Stimulated activated CD4-positive, alpha-beta T cell treated with anti-CD3 and anti-CD28 coated beads, Interleukin-2, amount 100 ng/mL, for 4 hours (primary cell): Measurements from ENCODE around the gene C16orf89.

ENCODE experiments used
- DNase-seq: peaks from one replicate; pipeline ENCODE4 v3.0.0-alpha.2; 2020; ENCODE audit warnings: low read depth

The C16orf89 gene

GRCh38 chr16:5028950-5029475 lies 36.7 kb downstream of the C16orf89 start:
- no peak for DNase-seq

DNA sequence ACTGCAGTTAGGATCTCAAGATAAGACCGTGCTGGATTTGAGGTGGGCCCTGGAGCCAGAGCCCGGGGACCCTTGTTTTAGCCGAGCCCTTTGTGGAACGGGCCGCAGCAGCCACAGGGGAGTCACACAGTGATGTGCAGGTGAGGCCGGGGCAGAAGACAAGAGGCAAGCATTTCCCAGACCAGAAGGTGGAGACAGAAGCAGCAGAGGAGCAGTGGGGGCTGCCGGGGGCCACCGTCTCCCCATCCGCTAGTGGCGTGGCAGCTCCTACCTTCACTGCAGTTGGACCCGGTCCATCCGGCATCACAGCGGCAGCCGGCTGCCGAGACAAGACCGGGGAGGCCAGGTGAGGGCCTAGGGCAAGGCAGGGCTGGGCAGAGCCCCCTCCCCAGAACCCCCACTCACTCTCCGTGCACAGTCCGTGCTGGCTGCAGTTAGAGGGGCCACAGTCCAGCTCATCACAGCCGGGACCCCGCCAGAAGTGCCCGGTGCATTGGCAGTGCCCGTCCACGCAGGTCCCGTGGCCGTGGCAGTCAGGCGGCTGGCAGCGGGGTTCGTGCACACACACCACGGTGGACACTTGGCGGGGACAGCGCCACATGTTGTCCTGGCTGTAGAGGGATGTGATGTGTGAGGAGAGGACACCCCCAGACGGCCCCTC lies 38.1 kb downstream of the C16orf89 start:
- DNase-seq = no peak

DNA sequence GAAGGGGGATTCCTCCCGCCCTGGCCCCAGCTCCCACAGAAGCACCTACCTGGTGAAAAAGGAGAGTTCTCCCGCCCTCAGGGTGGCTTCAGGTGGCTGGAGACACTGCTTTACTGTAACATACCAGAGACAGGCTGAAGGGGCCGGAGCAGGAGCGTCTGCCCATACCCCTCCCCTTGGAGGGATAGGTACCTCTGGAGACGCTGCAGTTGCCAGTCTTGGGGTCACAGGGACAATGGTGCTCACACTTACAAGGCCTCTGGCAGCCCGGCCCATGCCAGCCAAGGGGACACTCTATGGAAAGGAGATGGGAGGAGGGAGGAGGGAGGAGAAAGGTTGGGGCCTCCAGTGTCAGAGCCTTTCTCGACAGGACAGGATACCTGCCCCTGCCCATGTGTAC lies 38.7 kb downstream of the C16orf89 start:
- no peak for DNase-seq

- DNase-seq = no peak
Observed at GRCh38 chr16:5026664-5027063, 39.1 kb downstream of the C16orf89 start.

DNA sequence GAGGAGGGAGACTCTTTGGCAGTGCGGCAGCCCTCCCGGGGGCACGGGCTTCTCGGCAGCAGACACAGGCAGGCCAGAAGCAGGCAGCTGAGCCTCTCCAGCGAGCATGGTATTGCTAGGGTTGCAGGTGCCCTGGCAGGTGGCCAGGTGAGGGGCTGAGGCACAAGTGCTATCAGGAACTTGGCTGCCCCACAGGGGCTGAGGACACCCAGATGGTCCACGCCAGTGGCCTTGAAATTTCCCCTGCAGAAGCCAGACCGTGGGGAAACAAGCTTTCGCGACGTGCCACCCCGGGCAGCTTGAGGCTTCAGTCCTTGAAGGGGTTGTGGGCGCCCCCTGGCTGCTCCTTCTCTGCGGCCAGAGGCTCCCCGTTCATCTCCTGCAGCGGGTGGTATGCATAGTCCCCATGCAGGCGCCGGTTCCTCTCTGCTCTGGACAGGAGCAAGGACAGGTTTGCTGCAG lies 40.6 kb downstream of the C16orf89 start:
- DNase-seq = no peak

DNA sequence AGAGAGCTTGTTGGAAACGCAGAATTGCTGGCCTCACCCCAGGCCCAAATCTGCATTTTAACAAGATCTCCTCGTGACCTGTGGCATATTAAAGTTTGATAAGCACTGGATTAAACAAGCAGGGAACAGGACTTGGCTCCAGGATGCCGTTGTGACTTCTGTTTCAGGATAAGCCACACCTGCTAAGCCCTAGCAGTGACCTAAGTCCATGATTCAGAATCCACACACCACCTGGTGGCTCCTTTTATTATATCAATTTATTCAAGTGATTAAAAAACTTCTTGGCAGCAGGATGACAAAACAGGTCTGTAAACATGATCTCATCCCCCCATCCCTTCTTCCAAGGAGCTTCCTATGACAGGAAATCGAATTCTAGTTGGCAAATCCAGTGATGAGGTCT lies 41.1 kb downstream of the C16orf89 start:
- no peak for DNase-seq

DNA sequence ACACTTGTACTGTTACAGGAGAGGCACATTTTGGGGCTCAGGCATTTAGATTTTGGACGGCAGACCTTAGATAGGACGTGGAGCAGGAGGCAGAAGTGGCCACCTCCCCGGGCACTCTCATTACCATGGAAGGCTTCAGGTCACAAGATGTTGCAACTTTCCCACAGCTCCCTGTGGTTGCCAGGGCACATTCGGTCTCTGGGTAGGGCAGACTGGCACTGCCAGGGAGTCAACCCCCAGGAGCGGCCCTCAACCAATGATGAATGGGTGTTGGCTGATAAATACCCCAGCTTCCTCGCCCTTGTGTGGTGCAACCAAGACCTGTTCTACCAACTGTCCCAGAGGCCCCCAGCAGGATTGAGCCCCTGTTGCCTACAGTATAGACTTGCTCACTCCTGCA lies 43.2 kb downstream of the C16orf89 start:
- no peak for DNase-seq

GRCh38 chr16:5020551-5020950 lies 45.2 kb downstream of the C16orf89 start:
- DNase-seq = no peak

DNA sequence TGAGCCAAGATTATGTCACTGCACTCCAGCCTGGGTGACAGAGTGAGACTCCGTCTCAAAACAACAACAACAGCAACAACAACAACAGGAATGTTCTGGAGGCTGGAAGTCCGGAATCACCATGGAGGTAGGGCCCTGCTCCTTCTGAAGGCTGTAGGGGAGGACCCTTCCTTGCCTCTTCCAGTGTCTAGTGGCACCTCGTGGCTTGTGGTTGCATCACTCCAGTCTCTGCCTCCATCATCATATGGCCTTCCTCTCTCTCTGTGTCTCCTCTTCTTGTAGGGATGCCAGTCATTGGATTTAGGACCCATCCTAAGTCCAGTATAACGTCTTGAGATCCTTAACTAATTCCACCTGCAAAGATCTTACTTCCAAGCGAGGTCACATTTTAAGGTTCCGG lies 46.0 kb downstream of the C16orf89 start:
- no peak for DNase-seq

DNA sequence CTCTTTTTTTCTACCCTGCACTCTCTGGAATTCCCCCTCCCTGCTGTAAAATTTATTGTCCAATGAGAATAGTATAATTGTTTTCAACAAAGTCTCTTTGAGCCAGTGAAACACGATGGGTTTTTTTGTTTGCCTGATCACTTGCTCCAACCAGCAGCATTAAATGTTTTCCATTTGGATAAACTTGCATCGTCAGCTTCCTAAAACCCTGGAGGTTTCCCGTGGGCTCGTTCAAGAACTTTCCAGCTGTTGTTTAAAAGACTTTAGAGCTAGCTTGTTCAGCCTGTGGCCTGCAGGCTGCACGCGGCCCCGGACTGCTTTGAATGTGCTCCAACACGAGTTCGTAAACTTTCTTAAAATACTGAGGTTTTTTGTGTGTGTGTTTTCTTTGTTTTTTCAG lies 47.0 kb downstream of the C16orf89 start:
- no peak for DNase-seq

DNA sequence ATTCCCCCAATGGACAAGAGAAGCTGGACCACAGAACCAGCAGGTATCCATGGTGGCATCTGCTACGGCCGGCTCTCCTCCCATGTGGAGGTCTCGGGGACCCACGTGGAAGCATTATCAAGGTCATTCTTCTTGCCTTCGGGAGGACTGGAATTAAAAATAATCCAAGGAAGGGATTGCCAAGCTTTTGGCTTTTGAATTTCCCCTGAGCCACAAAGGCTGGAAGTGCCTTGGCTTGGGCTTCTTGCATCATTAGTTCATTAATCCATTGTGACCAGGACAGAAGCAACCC lies 48.1 kb downstream of the C16orf89 start:
- DNase-seq = no peak

GRCh38 chr16:5016967-5017677 lies 48.6 kb downstream of the C16orf89 start:
- DNase-seq = no peak

- DNase-seq = no peak
Observed at GRCh38 chr16:5015887-5016286, 49.9 kb downstream of the C16orf89 start.

DNA sequence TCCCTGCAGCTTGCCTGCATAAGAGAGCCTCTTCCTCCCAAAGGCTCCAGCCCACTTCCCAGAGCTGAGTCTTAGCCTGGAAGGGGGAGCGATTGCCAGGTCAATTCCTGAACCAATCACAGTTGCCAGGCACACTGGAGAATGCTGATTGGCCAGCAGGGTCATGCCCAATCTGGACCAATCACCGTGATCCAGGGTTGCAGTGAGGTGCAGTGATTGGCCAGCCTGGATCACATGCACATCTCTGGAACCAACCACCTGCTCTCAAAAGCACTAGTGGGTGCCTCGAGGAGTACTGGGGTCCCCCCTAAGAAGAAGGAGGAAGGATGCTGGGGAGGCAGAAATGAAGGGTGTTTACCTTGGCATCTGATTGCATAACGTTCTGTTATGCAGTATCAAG lies 50.4 kb downstream of the C16orf89 start:
- DNase-seq = no peak

- no peak for DNase-seq
Observed at GRCh38 chr16:5012887-5013286, 52.9 kb downstream of the C16orf89 start.

GRCh38 chr16:5011637-5012036 lies 54.1 kb downstream of the C16orf89 start:
- DNase-seq = no peak

DNA sequence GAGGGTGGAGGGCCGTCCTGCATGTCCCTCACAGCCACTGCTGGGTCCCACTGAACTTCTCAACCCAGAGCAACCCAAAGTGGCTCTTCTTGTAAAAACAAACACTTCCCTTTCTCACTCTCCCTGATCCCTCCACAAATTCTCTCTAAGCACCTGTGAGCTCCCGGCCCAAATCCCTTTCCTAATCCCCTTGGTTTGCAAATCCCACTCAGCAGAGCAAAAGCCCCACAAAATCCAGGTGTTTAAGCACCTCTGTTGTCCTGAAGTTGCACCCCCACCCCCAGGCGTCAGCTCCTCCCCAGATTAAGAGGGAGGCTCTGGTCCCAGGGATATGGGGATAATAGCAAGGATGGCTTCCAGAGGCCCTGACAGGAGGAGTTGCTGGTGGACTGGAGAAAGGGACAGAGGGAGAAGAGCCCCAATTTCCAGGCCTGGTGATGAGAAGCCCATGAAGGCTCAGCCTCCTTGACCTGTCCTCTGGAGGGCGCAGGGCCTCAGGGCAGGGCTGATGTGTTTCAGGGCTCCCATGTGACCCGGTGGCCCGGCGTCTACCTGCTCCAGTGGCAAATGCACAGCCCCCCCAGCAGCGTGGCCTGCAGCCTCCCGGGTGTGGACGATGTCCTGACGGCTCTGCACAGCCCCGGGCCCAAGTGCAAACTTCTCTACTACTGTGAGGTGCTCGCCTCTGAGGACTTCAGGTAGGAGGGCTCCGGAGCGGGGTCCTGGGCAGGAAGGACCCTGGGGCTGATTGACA lies 55.0 kb downstream of the C16orf89 start:
- no peak for DNase-seq

DNA sequence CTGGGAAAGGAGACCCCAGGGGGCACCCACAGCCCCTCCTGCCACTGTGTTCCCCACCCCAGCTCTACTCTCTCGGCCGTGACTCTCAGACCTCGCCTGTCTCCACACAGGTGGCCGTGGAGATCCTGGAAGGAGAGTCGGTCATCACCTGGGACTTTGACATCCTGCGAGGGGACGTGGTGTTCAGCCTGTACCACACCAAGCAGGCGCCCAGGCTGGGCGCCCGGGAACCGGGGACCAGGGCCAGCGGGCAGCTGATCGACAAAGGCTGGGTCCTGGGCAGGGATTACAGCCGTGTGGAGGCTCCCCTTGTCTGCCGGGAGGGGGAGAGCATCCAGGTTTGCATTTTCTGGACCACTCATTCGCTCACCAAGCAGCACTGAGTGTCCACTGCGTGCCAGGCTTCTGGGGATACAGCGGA lies 57.4 kb downstream of the C16orf89 start:
- no peak for DNase-seq

DNA sequence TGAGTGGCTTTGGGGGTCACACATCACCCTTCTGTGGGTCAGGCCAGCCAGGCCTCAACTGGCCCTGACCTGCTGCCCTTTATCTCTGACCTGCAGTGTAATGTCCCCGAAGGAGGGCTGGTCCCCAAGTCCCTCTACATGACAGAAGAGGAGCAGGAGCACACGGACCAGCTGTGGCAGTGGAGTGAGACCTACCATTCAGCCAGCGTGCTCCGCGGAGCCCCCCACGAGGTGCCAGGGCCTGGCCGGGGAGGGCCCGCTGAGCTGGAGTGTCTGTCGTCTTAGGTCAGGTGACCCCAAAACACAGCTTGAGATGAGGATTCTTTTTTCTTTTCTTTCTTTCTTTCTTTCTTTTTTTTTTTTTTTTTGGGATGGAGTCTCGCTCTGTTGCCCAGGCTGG lies 58.5 kb downstream of the C16orf89 start:
- no peak for DNase-seq

GRCh38 chr16:5006348-5007193 lies 59.2 kb downstream of the C16orf89 start:
- DNase-seq = no peak

GRCh38 chr16:5005916-5006315 lies 59.8 kb downstream of the C16orf89 start:
- DNase-seq = no peak

- DNase-seq = no peak
Observed at GRCh38 chr16:5004311-5004710, 61.4 kb downstream of the C16orf89 start.
